GM18508 (cell line): Measurements from ENCODE around the gene NMT1.

Experiments
- ATAC-seq: cut with Tn5 transposase; IDR thresholded peaks from one replicate; pipeline ENCODE4 v1.9.1; 2021; ENCODE audit warnings: moderate number of reproducible peaks; ENCODE audit not compliant: insufficient read depth, unreplicated experiment

Gene NMT1

GRCh38 chr17:45102856-45103255 lies 41.7 kb downstream of the NMT1 start:
- no peak for ATAC-seq

- ATAC-seq, result no peak
Measured at GRCh38 chr17:45103269-45103795, 42.2 kb downstream of the NMT1 start.

- ATAC-seq, result no peak
Measured at GRCh38 chr17:45104029-45104428, 42.9 kb downstream of the NMT1 start.

- ATAC-seq, result no peak
Measured at GRCh38 chr17:45104497-45104896, 43.4 kb downstream of the NMT1 start.

GRCh38 chr17:45104907-45105624 lies 43.9 kb downstream of the NMT1 start:
- ATAC-seq, result no peak

GRCh38 chr17:45106096-45106495 lies 45.0 kb downstream of the NMT1 start:
- ATAC-seq, result no peak

- ATAC-seq, result no peak
Measured at GRCh38 chr17:45106582-45106981, 45.5 kb downstream of the NMT1 start.

GRCh38 chr17:45107293-45108010 lies 46.3 kb downstream of the NMT1 start:
- ATAC-seq, result no peak

- no peak for ATAC-seq
Measured at GRCh38 chr17:45108051-45108450, 46.9 kb downstream of the NMT1 start.

- no peak for ATAC-seq
Measured at GRCh38 chr17:45108595-45109521, 47.7 kb downstream of the NMT1 start.

GRCh38 chr17:45110676-45111611 lies 49.8 kb downstream of the NMT1 start:
- no peak for ATAC-seq

GRCh38 chr17:45111850-45112249 lies 50.7 kb downstream of the NMT1 start:
- no peak for ATAC-seq

- no peak for ATAC-seq
Measured at GRCh38 chr17:45112559-45113423, 51.7 kb downstream of the NMT1 start.

GRCh38 chr17:45113424-45113754 lies 52.3 kb downstream of the NMT1 start:
- ATAC-seq, result no peak

GRCh38 chr17:45114117-45114932 lies 53.2 kb downstream of the NMT1 start:
- ATAC-seq, result no peak

- no peak for ATAC-seq
Measured at GRCh38 chr17:45115015-45115625, 54.0 kb downstream of the NMT1 start.

GRCh38 chr17:45115871-45116270 lies 54.8 kb downstream of the NMT1 start:
- no peak for ATAC-seq
